Stimulated activated CD4-positive, alpha-beta T cell treated with anti-CD3 and anti-CD28 coated beads, Interleukin-4, amount 100 ng/mL, for 4 hours (primary cell): ENCODE results near the gene ATP2C2.

Experiments
- DNase-seq, 2 experiments: peaks; one replicate each; pipeline ENCODE4 v3.0.0-alpha.2; 2020

Gene ATP2C2

DNA sequence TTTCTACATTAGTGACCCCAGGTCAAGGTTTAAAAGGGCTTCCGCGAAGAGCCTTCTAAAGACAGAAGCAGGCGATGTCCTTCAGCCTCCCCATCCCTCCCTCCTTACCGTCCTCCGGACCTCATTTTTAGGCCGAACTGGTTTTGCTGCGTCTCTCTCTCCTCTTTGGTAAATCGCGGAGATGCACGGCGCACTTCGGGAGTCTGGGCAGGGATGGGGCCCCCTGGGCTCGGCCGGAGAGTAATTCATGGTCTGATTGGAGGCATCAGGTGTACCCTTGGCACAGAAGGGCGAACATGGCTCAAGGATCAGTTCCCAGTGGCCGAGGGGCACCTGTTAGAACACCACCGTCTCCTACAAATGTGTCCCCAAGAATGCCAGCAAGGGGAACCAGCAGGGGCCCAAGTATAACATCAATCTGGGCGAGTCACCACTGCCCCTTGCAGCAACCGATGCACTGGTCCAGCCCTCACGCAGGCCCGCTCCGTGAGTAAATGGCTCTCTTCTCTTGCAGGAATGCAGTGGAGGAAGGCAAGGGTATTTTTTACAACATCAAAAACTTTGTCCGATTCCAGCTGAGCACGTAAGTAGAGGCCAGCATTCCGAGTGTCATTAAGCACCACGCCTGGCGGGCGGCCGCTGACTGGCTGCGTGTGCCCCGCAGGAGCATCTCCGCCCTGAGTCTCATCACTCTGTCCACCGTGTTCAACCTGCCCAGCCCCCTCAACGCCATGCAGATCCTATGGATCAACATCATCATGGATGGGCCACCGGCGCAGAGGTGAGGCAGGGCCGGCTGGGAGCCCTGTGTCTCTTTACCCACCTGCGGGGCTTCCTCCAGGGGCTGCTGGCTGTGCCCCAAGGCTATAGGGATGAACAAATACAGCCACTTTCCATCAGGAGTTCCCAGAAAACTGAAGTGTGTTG, 90.5 kb downstream of the ATP2C2 start:
- no peak for DNase-seq

DNA sequence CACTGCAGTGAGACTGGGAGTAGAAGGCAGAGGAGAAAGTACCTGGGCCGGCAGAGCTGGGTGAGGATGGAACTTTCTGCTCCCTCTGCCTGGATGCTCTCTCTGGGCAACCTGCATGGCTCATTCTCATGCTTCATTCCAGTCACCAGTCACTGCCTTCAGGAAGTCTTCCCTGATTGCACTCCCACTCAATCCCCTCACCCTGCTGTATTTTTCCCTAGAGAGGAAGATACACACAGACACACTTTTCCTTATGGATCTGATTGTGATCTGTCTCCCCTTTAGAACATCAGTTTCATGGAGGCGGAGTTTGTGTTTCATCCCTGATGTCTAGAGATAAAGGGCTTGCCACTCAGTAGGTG, 91.2 kb downstream of the ATP2C2 start:
- DNase-seq: no peak

DNA sequence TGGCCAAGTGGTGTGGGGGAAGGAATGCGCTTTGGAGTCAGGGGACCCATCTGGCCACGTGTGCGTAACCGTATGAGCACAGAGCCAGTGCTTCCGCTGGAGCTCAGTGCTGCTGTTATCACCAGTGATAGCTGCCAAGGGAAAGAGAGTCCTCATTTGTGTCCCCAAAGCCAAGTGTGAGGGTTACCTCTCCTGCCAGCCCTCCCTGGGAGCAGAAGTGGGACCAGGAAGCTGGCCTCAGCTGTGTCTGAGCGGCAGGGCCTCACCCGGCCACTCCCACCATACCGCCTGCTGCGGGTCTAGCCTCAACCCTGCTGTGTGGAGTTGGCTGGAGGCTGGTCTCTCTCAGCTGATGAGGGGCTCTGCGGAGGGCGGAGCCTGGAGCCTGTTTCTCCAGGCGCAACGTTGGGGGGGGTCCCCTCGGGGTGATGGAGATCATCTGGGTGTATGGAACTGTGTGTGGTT, 91.6 kb downstream of the ATP2C2 start:
- no peak for DNase-seq

DNA sequence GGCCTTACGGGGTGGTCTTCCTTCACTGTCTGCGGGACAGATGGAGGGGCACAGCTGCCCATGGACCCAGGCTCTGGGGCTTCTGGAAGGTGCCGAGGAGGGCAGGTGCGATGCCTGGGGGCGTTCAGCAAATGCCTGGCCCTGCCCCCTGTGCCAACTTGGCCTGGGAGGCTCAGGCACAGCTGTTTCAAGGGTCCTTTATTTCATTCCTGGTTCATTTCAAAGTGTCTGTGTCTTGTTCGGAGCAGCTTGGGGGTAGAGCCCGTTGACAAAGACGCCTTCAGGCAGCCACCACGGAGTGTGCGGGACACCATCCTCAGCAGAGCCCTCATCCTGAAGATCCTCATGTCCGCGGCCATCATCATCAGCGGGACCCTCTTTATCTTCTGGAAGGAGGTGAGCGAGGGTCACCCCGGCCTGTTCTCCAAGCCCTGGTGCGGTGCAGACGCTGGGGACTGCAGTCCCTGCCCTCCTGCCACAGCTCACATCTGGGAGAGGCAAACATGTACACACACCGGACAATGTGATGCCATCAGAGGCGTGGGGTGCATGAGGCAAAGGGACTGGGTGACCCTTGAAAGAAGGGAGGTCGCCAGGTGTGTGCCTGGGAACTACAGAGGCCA, 92.2 kb downstream of the ATP2C2 start:
- DNase-seq: no peak

DNA sequence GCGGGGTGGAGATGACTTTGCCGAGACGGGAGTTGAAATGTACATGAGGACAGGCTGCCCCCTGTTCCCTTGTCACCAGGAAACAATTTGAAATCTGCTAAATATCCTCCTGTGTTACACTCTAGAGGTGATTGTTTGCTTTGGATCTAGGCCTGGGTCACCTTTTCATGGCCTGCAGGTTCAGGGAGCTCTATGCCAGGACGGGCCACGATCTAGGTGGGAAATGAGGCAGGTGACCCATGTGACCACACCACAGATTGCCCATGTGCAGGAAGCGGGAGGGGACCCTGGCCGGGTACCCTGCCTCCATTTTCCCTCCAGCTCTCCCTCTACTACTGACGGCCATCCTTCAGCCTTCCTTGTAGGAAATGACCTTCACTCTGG, 92.7 kb downstream of the ATP2C2 start:
- DNase-seq: no peak

DNA sequence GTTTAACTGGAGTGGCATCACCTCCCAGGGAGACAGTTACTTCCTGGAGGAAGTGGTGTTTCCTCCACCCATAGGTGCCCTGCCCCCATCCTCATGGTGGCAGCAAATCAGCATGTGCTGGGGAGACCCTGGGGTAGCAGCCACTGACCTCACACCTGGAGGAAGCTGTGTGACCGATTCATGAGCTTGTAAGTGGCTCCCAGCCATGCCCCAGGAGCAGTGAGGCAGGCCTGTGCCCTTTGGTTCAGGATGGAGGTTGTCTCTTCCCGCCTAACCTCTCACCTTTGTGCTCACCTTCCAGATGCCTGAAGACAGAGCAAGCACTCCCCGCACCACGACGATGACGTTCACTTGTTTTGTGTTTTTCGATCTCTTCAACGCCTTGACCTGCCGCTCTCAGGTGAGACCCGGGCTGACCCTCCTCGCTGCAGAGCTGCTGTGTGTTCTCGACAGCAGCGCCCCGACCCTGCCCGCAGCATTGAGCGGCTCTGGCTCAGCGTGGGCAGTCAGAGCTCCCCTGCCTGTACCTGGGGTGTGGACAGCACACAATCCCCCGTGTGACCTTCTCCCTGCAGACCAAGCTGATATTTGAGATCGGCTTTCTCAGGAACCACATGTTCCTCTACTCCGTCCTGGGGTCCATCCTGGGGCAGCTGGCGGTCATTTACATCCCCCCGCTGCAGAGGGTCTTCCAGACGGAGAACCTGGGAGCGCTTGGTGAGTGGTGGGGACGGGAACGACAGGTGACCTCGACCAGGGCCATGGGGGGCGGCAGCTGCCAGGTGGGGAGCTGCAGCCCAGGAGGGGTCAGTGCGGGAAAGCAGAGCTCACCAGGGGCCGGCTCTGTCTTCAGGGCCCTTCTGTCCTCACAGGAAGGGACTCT, 93.3 kb downstream of the ATP2C2 start:
- no peak for DNase-seq

DNA sequence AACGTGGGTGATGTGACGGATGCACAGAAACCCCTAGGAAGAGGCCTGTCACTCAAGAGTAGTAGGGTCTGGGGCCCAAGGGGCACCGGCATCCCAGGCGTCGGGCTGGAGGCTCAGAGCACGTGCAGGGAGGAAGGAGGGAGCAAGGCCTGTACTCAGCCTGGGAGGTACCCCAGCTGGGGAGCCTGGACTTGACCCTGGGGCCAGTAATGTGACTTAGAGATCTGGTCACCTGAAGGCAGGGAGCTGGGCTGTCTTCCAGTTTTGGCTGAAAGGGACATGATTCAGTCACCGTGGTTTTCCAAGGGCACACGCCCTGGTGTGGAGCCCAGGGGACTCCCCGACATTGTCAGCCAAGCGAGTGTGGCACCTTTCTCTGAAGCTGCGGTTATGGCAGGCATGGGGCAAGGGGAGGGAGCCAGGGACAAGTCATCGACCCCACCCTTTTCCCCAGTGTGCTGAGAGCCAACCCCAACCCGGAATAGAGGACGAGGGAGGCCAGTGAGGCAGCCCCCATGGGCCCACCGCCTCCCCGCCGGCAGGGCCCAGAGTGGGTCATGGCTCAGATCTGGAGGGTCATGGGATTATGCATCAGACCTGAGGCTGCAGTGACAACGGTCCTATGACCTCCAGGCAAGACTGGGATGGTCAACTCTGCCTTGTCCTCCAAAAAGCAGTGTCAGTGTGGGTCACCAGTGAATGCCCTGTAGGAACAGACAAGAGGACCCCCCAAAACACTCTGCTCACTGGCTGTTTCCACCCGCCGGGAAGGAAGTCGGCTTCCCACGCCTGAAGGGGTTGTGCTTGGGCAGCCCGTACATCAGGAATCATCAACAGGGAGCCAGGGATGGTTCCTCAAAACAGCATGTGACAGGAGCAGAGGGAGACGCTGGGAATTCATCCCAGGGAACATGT, 94.2 kb downstream of the ATP2C2 start:
- no peak for DNase-seq

DNA sequence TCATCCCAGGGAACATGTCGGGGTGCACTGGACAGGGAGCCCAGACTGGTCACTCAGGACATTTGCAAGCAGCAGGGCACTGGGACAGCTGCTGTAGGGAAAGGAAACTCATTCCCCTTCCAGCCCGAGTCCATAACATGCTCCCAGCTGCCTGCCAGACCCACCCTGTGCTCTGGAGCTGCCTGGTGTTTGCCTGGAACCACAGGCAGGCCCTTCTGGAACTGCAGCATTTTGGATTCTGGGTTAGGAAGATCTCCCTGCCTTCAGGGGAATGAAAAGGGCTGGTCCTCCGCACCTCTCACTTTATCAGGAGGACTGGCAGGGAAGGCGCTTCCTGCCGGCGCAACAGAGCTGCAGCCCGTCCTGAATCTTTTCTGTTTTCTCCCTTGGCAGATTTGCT, 94.9 kb downstream of the ATP2C2 start:
- DNase-seq: no peak

DNA sequence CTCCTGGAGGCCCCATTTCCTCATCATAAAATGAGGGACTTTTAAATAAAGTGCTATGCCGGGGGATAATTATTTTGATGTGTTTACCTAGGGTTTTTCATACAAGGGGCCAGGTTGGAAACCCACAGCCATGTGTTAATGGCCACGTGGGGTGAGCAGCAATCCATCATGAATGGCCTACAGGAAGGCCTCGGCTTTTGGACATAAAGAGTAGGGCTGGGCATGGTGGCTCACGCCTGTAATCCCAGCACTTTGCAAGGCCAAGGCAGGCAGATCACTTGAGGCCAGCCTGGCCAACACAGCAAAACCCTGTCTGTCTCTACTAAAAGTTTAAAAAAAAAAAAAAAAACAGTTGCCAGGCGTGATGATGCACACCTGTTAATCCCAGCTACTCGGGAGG, 95.8 kb downstream of the ATP2C2 start:
- DNase-seq: no peak

DNA sequence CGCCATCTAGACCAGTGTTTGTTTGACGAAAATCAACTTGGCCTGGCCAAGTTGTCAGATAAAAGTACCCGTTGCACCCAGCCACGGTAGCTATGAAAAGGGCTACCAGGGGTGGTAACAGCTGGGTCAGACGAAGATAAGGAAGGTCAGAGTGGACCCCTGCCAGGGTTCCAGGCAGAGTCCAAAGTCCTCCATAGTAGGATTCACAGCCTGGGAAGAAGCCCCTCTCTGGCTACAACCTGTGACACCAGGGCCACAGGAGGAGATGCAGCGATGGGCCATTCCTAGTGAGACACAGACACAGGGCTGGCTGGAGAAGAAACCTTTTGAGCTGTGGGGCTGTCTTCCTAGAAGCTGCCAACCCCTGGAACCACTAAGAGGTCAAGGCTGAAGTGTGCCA, 96.8 kb downstream of the ATP2C2 start:
- no peak for DNase-seq

DNA sequence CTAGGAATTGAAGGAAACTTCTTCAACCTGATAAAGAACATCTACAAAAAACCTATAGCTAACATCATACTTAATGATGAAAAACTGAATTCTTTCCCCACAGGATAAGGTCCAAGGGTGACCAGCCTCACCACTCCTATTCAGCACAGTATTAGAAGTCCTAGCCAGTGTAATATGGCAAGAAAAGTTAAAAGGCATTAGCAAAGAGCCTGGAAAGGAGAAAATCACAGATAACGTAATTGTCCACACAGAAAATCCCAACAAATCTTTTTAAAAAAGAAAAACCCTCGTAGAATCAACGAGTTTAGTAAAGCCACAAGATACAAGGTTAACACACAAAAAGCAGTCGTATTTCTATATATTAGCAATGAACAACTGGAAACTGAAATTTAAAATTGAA, 98.4 kb downstream of the ATP2C2 start:
- no peak for DNase-seq

DNA sequence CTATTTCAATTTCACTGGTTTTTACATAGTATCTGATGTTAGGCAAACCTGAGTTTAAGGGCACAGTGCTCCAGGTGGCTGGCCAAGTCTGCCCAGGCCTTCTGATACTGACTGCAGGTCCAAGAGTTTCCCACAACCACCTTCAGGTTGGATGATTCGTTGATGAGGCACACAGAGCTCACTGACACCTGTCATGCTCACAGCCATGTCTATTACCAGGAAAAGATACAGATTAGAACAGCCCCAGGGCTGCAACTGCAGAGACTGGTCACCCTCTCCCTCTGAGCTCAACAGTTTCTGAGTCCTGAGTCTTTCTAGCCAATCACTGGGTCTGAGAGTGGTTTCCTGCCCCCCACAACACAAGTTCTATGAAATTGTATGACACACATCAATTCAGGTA, 98.9 kb downstream of the ATP2C2 start:
- no peak for DNase-seq

DNA sequence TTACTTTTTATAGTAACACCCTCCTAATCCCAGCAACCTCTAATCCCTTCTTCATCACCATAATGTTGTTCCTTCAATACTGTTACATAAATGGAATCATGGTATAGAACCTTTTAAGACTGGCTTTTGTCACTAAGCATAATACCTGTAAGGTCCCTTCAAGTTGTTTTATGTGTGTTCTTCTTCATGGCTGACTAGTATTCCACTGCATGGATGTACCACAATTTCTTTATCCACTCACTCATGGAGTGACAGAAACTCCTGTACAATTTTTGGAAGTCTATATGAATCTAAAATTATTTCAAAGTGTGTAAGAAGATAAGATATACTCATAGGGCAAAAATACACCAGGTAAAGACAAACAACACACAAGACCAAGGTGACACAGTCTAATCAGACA, 99.4 kb downstream of the ATP2C2 start:
- DNase-seq: no peak

DNA sequence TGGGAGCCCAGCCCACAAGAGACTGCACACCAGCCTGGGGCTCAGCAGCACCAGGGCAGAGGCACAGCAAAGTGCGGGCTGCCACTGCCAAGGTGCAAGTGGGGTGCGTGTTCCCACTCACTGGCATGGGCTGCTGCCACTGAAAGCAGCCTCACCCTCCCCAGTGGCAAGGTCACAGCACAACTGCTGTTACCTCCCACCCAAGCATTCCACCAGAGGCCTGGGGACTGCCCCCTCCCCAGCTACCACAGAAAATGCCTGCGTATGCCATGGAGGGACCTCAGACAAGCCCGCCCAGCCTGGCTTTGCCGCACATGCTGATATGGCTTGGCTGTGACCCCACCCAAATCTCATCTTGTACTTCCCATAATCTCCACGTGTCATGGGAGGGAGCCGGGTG, 103.0 kb downstream of the ATP2C2 start:
- no peak for DNase-seq

DNA sequence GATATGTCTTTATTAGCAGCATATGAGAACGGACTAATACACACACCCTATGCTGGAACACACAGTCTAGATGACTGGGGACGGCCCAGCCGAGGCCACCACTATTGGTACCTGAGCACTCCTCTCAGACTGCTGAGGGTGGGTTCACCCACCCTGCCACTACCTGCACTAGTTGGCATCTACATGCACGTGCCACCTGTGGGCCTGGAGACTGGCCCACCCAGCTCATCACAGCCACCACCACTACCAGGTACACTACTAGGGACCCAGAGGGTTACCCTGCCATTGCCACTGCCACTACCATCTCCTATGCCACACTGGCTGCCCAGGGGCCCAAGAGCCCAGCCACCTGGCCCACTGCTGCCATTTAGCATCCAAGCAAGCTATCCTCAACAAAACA, 103.6 kb downstream of the ATP2C2 start:
- no peak for DNase-seq

DNA sequence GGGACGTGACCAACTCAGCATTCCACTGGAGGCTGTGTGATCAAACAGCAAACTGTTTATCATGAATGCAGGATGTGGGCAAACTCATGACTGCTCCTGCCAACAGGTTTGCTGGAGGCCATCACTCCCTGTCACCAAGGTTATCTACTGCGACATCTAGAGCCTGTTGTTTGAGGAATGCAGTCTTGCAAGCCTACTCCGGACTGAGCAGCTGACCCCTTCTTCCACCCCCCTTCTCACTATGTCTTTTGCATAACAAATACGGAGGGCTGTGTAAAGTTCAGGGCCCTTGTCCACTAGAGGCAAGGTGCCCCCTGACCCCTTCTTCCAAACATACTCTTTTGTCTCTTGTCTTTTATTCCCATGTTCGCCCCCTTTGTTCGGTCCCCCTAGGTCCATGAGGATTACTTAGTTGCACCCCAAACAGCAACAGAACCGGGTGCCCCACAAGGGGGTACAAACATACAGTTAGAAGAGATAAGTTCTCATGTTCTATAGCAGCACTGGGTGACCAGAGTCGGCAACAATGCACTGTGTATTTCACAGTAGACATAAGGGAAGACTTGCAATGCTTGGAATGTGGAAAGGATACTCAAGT, 107.4 kb downstream of the ATP2C2 start:
- DNase-seq: no peak

DNA sequence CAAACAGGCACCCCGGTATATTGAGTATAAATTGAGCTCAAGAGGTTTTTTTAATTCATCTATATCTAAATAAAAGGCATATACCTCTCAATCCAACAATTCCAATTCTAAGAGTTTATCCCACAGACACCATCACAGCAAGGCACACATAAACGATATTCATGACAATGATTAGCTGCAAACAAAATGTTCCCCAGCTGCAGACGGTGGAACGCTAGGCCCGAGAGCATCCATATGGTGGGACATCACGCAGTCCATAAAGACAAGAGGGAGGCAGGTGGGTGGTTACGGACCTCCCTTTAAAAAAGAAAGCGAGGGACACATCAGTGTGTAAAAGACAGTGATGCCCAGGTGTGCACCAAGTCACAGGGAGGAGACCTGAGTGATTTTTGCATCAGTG, 108.1 kb downstream of the ATP2C2 start:
- no peak for DNase-seq

DNA sequence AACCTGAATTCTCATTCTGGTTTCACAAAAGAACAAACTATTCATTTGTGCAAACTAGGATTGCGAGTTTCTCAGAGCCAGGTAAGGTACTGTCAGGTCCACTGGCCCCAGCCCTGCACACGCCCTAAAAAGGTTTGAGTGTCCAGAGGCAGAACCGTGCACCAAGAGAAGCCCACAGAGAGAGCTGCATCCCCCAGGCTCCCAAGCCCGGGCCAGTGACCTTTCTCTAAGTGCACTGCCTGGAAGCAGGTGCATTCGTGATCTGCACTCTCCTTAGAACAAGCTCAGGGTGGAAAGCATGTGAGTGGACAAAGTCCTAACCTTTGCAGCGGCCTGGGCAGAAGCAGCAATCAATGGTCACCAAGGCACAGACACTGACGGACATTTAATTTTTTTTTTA, 109.3 kb downstream of the ATP2C2 start:
- DNase-seq: no peak

DNA sequence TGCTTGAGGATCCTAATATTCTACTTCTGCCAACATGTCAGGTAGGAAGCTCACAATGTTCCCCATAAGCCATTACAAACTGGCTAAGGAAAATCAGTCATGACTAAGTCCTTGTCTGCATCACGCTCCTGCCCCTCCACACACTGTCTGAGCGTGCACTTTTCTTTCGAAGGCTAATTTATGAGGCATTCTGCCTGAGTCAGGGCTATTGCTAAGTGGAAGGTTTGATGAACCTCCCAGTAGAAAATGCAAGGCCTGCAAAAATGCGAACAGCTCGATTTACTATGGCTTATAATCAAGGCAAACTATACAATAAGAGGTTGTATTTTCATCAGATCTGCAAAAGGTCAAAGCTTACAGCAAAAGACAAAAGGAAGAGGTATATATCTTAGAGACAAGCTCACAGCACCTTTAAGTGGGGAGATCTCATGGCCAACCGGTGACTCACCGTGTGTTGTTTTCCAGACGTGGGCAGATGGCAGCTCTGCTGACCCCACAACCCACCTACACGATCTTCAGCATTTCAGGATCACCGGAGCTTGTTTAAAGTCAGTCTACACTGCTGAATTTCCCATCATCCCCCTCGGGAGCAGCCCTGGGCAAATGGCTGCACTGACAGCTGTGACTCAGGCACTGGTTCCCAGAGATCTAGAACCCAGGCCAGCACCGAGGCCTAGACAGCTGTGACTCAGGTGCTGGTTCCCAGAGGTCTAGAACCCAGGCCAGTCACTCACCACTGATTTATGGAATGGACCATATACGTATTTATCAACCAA, 110.0 kb downstream of the ATP2C2 start:
- no peak for DNase-seq

DNA sequence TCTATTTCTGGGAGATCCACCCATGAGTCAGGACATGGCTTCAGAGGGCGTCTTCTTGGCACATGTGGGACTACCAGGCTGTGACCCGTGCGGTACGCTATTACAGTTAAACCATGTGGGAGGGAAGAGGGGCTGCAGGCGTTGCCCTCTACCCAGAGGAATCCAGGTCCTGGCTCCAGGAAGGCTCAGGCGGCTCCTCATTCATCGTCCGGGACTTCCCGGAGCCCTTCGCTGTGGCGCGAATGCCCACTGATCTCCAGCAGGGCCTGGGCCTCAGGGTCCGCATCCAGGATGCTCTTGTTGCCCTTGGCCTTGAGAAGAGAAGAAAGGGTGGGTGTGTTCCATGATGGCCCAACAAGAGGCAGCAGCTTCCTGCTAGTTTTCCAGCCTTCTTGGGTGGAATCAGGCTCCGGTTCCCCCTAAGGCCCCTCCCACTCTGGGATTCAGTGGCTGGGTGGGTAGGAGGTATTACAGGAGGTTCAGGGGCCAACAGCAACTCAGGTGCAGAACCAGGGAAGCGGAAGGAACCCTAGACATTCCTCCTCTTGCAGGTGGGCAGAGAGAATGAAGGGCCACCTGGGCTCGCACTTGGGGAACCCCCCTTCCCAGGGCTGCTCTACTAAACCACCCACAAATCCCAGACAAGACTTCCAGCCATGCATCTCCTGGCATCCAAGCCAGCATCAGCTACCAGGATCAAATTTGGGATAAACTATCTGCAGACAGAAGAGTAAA, 111.5 kb downstream of the ATP2C2 start:
- no peak for DNase-seq
